ENCODE results near the gene IFT27.

The IFT27 gene

GRCh38 chr22:36775964-36776669, at the start of gene IFT27:
Gene IFT27 (minus strand): TSS chr22:36776119. CDS start chr22:36775707, 412 bp downstream.
- DNase-seq (ENCODE audit: low spot score), result peak; percentile 100

GRCh38 chr22:36824655-36825054, 48.7 kb upstream of the IFT27 start:
- DNase-seq (ENCODE audit: low spot score), result no peak

- DNase-seq (ENCODE audit: low spot score), result peak; percentile 36
These were observed 47.4 kb upstream of the IFT27 start for GRCh38 chr22:36823186-36823839.

- no peak for DNase-seq (ENCODE audit: low spot score)
These were observed 46.7 kb upstream of the IFT27 start for GRCh38 chr22:36822581-36822980.

- no peak for DNase-seq (ENCODE audit: low spot score)
These were observed 43.2 kb upstream of the IFT27 start for GRCh38 chr22:36819112-36819511.

- DNase-seq (ENCODE audit: low spot score), result peak; percentile 43
These were observed 42.2 kb upstream of the IFT27 start for GRCh38 chr22:36818010-36818642.

GRCh38 chr22:36817525-36817848, 41.6 kb upstream of the IFT27 start:
- no peak for DNase-seq (ENCODE audit: low spot score)

GRCh38 chr22:36816636-36817524, 41.0 kb upstream of the IFT27 start, which contains the start of gene PVALB:
Gene PVALB (minus strand): TSS chr22:36817035. CDS start chr22:36817005, 30 bp downstream.
- DNase-seq (ENCODE audit: low spot score), result peak; percentile 76

GRCh38 chr22:36816339-36816635, 40.4 kb upstream of the IFT27 start:
- DNase-seq (ENCODE audit: low spot score), result no peak

GRCh38 chr22:36815558-36816338, 39.8 kb upstream of the IFT27 start:
- no peak for DNase-seq (ENCODE audit: low spot score)

- no peak for DNase-seq (ENCODE audit: low spot score)
These were observed 38.9 kb upstream of the IFT27 start for GRCh38 chr22:36814801-36815200.

GRCh38 chr22:36811094-36811800, 35.3 kb upstream of the IFT27 start:
- no peak for DNase-seq (ENCODE audit: low spot score)

GRCh38 chr22:36809351-36809750, 33.4 kb upstream of the IFT27 start:
- no peak for DNase-seq (ENCODE audit: low spot score)

GRCh38 chr22:36808721-36809344, 32.9 kb upstream of the IFT27 start:
- no peak for DNase-seq (ENCODE audit: low spot score)

- DNase-seq (ENCODE audit: low spot score), result no peak
These were observed 31.7 kb upstream of the IFT27 start for GRCh38 chr22:36807627-36808026.

GRCh38 chr22:36806835-36807234, 30.9 kb upstream of the IFT27 start:
- DNase-seq (ENCODE audit: low spot score), result no peak

- no peak for DNase-seq (ENCODE audit: low spot score)
These were observed 27.4 kb upstream of the IFT27 start for GRCh38 chr22:36803358-36803757.

- no peak for DNase-seq (ENCODE audit: low spot score)
These were observed 22.8 kb upstream of the IFT27 start for GRCh38 chr22:36798674-36799066.

GRCh38 chr22:36797911-36798673, 22.2 kb upstream of the IFT27 start:
- no peak for DNase-seq (ENCODE audit: low spot score)

GRCh38 chr22:36797374-36797773, 21.5 kb upstream of the IFT27 start:
- DNase-seq (ENCODE audit: low spot score), result no peak
